ENCODE measurements around the gene TMEM187. TPM values are rescaled to one million over a fixed set of nuclear protein-coding genes. Genes with fewer than 3 reads are reported as not detected.
A peak's percentile ranks its signal among the peaks of the same experiment; 100 is the strongest.

TMEM187 gene
- total RNA-seq, 1 donor from 2014 or later = 14.4 TPM

DNA sequence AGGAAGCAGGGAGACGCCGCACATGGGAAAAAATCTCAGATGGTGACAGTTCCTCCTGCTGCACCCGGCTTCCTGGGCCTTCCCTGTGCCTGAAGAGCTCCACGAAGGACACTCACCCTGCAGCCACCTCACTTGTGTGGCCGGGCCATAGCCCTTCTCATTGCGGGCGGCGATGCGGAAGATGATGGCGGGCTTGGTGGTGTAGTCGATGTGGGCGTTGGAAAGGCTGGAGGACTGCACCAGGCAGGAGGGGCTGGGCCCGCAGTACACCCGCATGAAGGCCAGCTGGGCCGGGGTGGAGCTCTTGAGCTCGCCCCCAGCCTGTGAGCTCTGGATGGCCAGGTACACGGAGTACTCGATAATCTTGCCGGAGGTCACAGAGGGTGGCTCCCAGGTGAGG lies 22.4 kb upstream of the TMEM187 start:
- peaks cover 17% of the 10 kb centered on the region for H3K4me1 Mint-ChIP-seq (ENCODE audit: unreplicated experiment)
- H3K9me3 Mint-ChIP-seq = no peaks in the 10 kb centered on the region
- peak overlapping the region; percentile 55 for H3K27ac Mint-ChIP-seq
- H3K4me3 Mint-ChIP-seq = no peak overlapping the region
- TF ChIP-seq, protein P1, sequence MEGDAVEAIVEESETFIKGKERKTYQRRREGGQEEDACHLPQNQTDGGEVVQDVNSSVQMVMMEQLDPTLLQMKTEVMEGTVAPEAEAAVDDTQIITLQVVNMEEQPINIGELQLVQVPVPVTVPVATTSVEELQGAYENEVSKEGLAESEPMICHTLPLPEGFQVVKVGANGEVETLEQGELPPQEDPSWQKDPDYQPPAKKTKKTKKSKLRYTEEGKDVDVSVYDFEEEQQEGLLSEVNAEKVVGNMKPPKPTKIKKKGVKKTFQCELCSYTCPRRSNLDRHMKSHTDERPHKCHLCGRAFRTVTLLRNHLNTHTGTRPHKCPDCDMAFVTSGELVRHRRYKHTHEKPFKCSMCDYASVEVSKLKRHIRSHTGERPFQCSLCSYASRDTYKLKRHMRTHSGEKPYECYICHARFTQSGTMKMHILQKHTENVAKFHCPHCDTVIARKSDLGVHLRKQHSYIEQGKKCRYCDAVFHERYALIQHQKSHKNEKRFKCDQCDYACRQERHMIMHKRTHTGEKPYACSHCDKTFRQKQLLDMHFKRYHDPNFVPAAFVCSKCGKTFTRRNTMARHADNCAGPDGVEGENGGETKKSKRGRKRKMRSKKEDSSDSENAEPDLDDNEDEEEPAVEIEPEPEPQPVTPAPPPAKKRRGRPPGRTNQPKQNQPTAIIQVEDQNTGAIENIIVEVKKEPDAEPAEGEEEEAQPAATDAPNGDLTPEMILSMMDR (conservative IDR thresholded peaks at IDR 0.05) = no peak
- H3K27me3 Mint-ChIP-seq = no peaks in the 10 kb centered on the region
- peaks cover 10% of the 10 kb centered on the region for H3K36me3 Mint-ChIP-seq
- DNase-seq (ENCODE audit: extremely low spot score, unreplicated experiment) = no peak

DNA sequence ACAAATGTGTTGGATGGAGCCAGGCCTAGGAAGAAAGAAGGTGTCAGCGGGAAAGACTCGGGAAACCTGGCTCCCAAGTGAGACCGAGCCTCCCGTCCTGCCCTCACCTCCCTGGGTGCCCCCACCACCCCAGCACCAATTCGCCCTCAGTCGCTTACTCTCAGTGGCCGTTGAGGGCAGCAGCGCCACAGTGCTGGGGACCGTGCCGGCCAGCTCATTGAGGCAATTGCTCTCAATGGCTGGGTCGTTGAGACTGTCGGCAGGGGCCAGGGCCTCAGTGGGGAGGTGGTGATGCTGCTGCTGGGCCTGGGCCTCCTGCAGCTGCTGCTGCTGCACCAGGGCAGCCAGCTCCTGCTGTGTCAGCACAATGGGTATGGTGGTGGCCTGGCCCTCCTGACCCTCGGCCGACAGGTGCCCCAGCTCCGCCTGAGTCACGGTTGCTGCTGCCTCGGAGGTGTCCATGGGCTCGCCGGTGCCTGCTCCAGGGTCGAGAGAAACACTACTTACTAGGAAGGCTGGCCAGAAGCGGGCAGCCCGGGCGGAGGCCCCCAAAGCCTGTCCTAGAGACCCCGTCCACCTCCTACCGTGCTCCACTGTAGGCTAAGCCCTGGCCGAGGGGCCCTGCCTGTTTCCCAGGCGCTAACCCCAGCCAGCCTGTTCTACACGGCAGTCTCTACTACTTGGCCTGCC lies 20.7 kb upstream of the TMEM187 start:
- no peak for DNase-seq (ENCODE audit: extremely low spot score, unreplicated experiment)
- H3K9me3 Mint-ChIP-seq = no peaks in the 10 kb centered on the region
- H3K27ac Mint-ChIP-seq = no peak overlapping the region
- peaks cover 17% of the 10 kb centered on the region for H3K4me1 Mint-ChIP-seq (ENCODE audit: unreplicated experiment)
- H3K36me3 Mint-ChIP-seq = peaks cover 12% of the 10 kb centered on the region
- TF ChIP-seq, protein P1 (conservative IDR thresholded peaks at IDR 0.05) = no peak
- H3K4me3 Mint-ChIP-seq = no peak overlapping the region
- no peaks in the 10 kb centered on the region for H3K27me3 Mint-ChIP-seq

DNA sequence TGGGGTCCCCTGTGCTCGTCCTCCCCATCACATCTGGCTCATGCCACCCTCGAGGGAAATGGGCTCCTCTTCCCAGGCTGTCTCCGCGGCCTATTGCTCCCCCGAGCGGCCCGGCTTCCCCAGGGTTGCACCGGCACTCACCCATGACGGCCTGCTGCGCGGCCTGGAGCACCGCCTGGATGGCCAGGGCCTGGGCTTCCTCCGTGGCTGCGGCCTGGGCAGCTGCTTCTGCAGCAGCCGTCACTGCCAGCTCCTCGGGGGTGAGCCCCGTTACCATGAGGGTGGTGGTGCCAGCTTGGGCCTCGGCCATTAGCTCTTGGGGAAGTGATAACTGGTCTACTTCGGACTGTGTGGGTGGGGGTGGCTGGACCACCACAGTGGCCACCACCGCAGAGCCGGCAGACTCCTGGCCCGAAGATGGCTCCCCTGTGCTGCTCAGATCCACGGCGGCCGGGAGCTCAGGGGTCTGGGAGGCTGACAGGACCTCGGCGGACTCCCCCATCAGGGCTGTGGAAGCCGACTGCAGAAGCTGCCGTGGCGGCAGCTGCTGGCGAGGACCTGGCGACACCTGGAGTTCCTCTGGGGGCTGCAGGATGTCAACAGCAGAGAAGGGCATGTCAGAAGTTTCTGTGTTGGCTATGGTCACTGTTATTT lies 20.1 kb upstream of the TMEM187 start:
- Mint-ChIP-seq H3K27me3 (no peaks in the 10 kb centered on the region), H3K9me3 (no peaks in the 10 kb centered on the region), H3K4me1 (ENCODE audit: unreplicated experiment) (peaks cover 14% of the 10 kb centered on the region), H3K27ac (peak overlapping the region; percentile 51), H3K36me3 (peaks cover 9% of the 10 kb centered on the region), H3K4me3 (no peak overlapping the region)
- TF ChIP-seq, protein P1 (conservative IDR thresholded peaks at IDR 0.05) = no peak
- DNase-seq (ENCODE audit: extremely low spot score, unreplicated experiment) = no peak

DNA sequence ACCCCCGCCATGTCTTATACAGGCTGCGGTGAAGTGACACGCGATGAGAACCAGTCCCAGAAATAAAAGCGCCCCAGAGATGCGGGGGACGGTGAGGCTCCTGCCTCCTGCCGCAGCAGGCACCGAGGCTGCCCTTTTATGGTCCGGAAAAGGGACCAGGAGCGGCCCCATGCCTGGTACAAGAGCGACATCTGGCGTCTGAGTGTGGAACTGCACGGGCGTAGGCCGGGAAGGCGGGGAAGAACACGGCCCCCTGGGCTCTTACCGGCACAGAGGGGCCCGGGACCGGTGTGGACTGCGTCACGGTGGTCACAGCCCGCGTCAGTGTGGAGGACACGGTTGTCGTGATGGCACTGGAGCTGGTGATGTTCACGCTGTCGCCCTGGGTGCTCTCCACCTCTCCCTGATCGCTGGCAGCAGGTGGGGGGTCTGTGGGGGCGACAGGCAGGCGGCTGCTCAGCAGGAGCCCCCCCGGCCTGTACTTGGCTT lies 19.2 kb upstream of the TMEM187 start:
- peak overlapping the region; percentile 51 for H3K27ac Mint-ChIP-seq
- peaks cover 8% of the 10 kb centered on the region for H3K4me1 Mint-ChIP-seq (ENCODE audit: unreplicated experiment)
- H3K27me3 Mint-ChIP-seq = no peaks in the 10 kb centered on the region
- DNase-seq (ENCODE audit: extremely low spot score, unreplicated experiment) = peak; percentile 90
- H3K4me3 Mint-ChIP-seq = no peak overlapping the region
- H3K36me3 Mint-ChIP-seq = peaks cover 7% of the 10 kb centered on the region
- H3K9me3 Mint-ChIP-seq = no peaks in the 10 kb centered on the region
- TF ChIP-seq, protein P1 (conservative IDR thresholded peaks at IDR 0.05) = peak; percentile 99

DNA sequence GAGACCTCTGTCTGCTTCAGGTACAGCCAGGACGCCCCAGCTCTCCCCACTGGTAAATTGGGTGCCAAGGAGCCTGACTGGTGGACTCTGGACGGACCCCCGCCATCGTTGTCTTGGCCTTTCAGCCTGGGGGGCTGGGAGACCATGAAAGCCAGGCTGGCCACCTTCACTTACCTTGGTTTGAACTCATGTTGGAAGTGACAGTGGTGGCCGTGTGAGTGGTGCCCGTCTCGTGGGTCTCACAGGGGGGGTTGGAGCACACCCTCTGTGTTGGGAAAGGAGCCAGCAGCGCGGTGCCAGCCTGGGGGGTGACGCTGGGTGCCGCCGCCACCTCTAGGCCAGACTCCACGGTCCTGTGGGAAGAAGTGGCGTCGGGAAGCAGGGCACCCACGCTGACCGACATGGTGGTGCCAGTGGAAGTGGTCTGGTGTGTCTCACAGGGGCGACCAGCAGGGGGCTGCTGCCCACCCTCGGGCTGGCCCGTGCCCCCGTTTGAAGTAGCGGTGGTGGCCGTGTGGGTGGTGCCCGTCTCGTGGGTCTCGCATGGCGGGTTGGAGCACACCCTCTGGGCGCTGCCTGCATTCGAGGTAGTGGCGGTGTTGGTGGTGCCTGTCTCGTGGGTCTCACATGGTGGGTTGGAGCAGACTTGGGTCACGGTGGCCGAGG lies 18.5 kb upstream of the TMEM187 start:
- Mint-ChIP-seq H3K27me3 (no peaks in the 10 kb centered on the region), H3K4me3 (no peak overlapping the region), H3K4me1 (ENCODE audit: unreplicated experiment) (peaks cover 3% of the 10 kb centered on the region), H3K36me3 (peaks cover 7% of the 10 kb centered on the region), H3K9me3 (no peaks in the 10 kb centered on the region), H3K27ac (no peak overlapping the region)
- no peak for DNase-seq (ENCODE audit: extremely low spot score, unreplicated experiment)
- TF ChIP-seq, protein P1 (conservative IDR thresholded peaks at IDR 0.05) = peak; percentile 36
